Gastroesophageal sphincter (tissue), 3 donors: ENCODE measurements around the gene OR52N2.

ENCODE experiments used
- CTCF ChIP-seq, 4 experiments: fragments of 200-600 bp in 2 of 4; fragments of 450-650 bp in 2 of 4; sonication (generic) in 1 of 4; IDR thresholded peaks; one replicate each; pipeline ENCODE4 v1.5.1; 2017 to 2019; ENCODE audit warnings: antibody characterized with exemption in 4 of 4, mild to moderate bottlenecking in 2 of 4, moderate library complexity in 2 of 4
- POLR2A ChIP-seq, 2 donors: fragments of 450-650 bp; IDR thresholded peaks; one replicate each; pipeline ENCODE4 v1.6.1; 2017; ENCODE audit warnings: antibody characterized with exemption in 2 of 2, mild to moderate bottlenecking in 2 of 2, moderate library complexity in 1 of 2

GRCh38 chr11:5837695-5838094, 29.0 kb downstream of the OR52N2 start:
- TF ChIP-seq POLR2A (IDR thresholded peaks at IDR 0.05) (no peak), CTCF (IDR thresholded peaks at IDR 0.05) (no peak)
